Breast epithelium (tissue), 3 donors: ENCODE results near the gene MAPK14.

Experiments used
- CTCF ChIP-seq, 3 donors: fragments of 450-650 bp; IDR thresholded peaks; one replicate each; pipeline ENCODE4 v1.5.1; 2016 to 2017; ENCODE audit warnings: antibody characterized with exemption in 3 of 3, mild to moderate bottlenecking in 3 of 3, moderate library complexity in 3 of 3
- POLR2A ChIP-seq: fragments of 450-650 bp; IDR thresholded peaks from one replicate; pipeline ENCODE4 v1.6.1; 2016; ENCODE audit warnings: antibody characterized with exemption, mild to moderate bottlenecking, moderate library complexity

GRCh38 chr6:36038120-36038876, 10.7 kb downstream of the MAPK14 start:
- no peak for TF ChIP-seq POLR2A
- no peak for TF ChIP-seq CTCF (IDR thresholded peaks at IDR 0.05)
